Measurements from ENCODE around the gene TNFSF18.

TNFSF18 gene

DNA sequence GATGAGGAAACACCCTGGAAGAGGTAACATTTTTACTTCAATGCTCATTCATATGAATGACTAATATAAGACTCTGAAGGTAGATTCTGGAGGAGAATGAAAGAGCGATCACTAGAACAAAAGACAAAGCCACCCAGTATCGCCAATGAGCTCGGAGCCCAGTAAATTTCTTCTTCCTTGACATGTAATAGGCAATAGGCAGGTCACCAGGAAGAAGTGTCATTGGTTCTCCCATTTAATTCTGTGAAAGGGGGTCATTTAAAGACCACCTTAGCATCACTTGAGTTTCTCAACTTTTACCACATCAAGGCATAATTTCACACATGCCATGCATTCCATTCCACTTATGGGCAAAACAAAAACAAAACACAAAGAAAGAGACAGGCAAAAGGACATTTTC is 7.9 kb downstream of the TNFSF18 start:
- TF ChIP-seq, protein P1, sequence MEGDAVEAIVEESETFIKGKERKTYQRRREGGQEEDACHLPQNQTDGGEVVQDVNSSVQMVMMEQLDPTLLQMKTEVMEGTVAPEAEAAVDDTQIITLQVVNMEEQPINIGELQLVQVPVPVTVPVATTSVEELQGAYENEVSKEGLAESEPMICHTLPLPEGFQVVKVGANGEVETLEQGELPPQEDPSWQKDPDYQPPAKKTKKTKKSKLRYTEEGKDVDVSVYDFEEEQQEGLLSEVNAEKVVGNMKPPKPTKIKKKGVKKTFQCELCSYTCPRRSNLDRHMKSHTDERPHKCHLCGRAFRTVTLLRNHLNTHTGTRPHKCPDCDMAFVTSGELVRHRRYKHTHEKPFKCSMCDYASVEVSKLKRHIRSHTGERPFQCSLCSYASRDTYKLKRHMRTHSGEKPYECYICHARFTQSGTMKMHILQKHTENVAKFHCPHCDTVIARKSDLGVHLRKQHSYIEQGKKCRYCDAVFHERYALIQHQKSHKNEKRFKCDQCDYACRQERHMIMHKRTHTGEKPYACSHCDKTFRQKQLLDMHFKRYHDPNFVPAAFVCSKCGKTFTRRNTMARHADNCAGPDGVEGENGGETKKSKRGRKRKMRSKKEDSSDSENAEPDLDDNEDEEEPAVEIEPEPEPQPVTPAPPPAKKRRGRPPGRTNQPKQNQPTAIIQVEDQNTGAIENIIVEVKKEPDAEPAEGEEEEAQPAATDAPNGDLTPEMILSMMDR (IDR thresholded peaks at IDR 0.05; ENCODE audit: borderline replicate concordance, insufficient read depth, low read depth, low read length): no peak
- no peak overlapping the region for H3K4me3 ChIP-seq (ENCODE audit: low read depth, low read length)

DNA sequence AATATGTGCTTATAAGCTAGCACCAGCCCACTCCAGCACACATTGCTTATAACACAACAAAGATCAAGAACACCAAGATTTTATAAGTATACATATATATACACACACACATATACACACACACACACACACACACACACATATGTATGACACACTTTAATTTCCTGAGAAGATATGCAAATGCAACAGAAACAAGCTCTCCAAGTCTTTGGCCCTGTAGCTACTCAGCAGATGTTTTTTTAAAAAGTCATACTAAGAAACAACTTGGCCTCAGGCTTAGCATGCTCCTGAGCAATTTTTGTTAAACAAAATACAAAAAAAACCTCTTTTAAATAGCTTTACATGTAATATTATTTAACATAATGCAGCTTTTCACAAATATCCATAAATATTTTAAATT is 11.1 kb downstream of the TNFSF18 start:
- TF ChIP-seq, protein P1 (IDR thresholded peaks at IDR 0.05; ENCODE audit: borderline replicate concordance, insufficient read depth, low read depth, low read length): no peak

DNA sequence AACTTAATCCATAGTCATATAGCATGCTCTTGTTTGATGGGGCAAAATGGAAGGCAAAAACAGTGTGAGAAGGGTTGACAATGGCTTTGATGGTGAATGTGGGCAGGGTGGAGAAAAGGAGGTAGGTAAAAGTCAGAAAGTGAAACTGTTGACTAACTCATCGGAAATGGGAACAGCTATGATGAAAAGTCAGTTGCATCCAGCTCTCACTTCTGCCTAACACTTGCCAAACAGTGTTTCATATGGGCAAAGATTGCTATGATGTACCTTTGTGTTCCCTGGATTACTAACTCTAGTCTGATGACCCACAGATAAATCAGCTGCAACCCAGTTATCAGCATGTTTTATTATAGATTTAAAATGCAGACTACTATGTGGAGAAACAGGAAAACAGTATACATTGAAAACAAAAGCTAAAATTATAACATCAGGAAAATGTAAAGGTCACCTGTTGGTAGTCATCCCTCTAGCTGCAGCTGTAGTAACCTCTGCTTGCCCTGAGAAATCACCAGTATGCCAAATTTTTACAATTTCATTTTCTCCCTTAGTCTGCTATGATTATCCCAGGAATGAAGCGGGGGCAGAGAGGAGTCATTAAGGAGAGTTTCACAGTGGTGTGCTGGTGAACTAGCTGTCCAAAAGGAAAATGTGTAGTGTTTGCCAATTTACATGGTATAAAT is 11.7 kb downstream of the TNFSF18 start:
- H3K4me3 ChIP-seq (ENCODE audit: low read depth, low read length): no peak overlapping the region
- TF ChIP-seq, protein P1 (IDR thresholded peaks at IDR 0.05; ENCODE audit: borderline replicate concordance, insufficient read depth, low read depth, low read length): no peak

More for the DNA sequence above, 11.1 kb downstream of the TNFSF18 start:
- no peak overlapping the region for H3K4me3 ChIP-seq (ENCODE audit: low read depth, low read length)

DNA sequence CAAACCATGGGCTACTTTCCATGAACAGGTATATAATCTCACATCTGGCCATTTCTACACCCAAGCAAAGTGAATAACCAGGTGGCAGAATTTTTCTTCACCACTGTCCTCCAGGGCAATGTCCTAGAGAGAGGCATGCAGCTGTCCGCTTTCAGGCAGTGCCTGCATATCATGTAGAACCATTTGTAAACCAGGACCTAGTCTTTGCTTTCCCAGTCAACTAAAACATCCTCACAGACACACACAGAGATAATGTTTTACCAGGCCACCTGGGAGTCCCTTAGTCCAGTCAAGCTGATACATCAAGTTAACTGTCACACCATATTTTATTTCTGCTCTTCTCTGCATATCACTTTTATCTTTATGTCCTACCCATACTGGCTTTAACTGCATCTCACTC is 26.2 kb downstream of the TNFSF18 start:
- TF ChIP-seq, protein P1 (IDR thresholded peaks at IDR 0.05; ENCODE audit: borderline replicate concordance, insufficient read depth, low read depth, low read length): no peak
- no peak overlapping the region for H3K4me3 ChIP-seq (ENCODE audit: low read depth, low read length)

DNA sequence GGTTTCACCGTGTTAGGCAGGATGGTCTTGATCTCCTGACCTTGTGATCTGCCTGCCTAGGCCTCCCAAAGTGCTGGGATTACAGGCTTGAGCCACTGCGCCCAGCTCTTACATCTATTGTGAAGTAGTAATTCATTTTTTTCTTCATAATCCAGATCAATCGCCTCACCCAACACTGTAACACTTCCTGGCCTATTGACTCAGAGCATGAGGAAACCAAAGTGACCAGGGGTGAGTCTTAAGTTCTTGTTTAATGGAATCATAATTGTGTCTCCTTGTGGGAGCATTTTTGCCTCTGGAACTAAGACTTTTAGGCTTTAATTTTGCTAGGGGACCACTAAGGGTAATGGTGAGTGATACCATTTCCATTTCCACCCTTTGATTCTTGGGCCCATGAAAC is 27.4 kb downstream of the TNFSF18 start:
- H3K4me3 ChIP-seq (ENCODE audit: low read depth, low read length): no peak overlapping the region
- TF ChIP-seq, protein P1 (IDR thresholded peaks at IDR 0.05; ENCODE audit: borderline replicate concordance, insufficient read depth, low read depth, low read length): no peak

DNA sequence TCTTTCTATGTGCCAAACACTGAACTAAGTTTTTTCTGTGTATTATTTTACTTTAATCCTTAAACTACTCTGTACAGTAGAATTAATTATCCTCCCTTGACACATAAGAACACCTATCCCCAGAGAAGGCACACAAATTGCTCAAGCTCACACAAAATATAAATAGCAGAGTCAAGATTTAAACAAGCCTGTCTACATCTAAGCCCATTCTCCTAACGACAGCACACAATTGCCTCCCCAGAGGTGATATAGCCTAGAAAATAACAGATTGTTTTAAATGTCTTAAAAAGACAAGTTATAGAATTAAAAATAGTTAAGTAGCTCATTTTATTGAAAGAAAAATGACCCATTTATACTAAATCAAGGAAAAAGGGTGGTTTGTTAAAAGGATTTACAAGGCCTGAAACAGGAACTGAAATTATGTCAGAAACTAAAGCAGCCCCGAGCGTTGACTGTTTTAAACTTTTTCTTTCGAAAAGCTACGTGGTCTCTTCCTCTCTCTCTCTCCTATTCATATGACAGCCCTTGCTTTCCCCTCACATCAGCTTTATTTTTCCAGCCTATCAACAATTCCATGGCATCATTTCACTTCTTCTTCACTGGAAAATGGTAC is 30.5 kb downstream of the TNFSF18 start:
- H3K4me3 ChIP-seq (ENCODE audit: low read depth, low read length): no peak overlapping the region
- TF ChIP-seq, protein P1 (IDR thresholded peaks at IDR 0.05; ENCODE audit: borderline replicate concordance, insufficient read depth, low read depth, low read length): no peak

DNA sequence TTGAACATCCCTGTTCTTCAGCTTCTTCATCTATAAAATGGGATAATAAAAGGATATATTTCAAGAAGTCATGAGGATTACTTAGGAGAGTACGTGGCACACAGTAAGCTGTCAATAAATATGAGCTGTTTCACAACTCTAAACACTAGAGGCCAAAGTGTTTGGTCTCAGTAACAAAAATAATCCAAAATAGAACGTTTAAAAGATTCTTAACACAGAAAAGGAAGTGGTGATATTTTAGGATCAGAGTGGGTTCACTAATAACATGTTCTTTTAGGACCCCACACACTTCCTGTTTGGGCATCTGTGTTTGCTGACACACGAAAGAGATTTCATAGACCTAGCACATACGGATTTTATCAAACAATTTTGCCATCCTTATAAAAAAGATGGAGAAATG is 32.9 kb downstream of the TNFSF18 start:
- TF ChIP-seq, protein P1 (IDR thresholded peaks at IDR 0.05; ENCODE audit: borderline replicate concordance, insufficient read depth, low read depth, low read length): no peak
- no peak overlapping the region for H3K4me3 ChIP-seq (ENCODE audit: low read depth, low read length)
